AG04449 (cell line): ENCODE measurements around the gene NOX3.

Experiments
- CTCF ChIA-PET: fragments of 350-600 bp; formaldehyde crosslinking; extraction: SDS; loops from one replicate; lab custom pipeline; 2021; ENCODE audit warnings: antibody characterized with exemption; lab: Yijun Ruan, JAX
- POLR2A ChIA-PET: fragments of 400-600, 350-600 bp; formaldehyde crosslinking; extraction: SDS; loops from one replicate; lab custom pipeline; 2020; ENCODE audit warnings: antibody characterized with exemption, inconsistent platforms; lab: Yijun Ruan, JAX
- DNase-seq: peaks from one replicate; pipeline ENCODE4 v3.0.0-alpha.2; 2010; ENCODE audit warnings: low read depth, low spot score
- H3K4me3 ChIP-seq: 2 replicates; pipeline ENCODE4 v1.5.1; 2011; ENCODE audit warnings: low read depth, mild to moderate bottlenecking, control low read depth, low read length
- TF ChIP-seq, protein P1 (sequence below): IDR thresholded peaks from one replicate; pipeline ENCODE4 v1.5.1; 2011; ENCODE audit warnings: mild to moderate bottlenecking, moderate library complexity, low read length, control low read depth, inconsistent platforms; ENCODE audit not compliant: insufficient read depth; ENCODE audit errors: missing control alignments

NOX3 gene

GRCh38 chr6:155352130-155352420 lies 103.6 kb downstream of the NOX3 start:
- no peak for DNase-seq
- CTCF ChIA-PET, result interaction anchor here (0.7 to 2.0 kb wide), 3 partner anchors 9 to 17 kb away, joined by 3 to 5 read pairs (median 3); no protein-coding TSS in a partner anchor
- H3K4me3 ChIP-seq, result no peak overlapping the region
- POLR2A ChIA-PET, result no interaction called here
- TF ChIP-seq, protein P1, sequence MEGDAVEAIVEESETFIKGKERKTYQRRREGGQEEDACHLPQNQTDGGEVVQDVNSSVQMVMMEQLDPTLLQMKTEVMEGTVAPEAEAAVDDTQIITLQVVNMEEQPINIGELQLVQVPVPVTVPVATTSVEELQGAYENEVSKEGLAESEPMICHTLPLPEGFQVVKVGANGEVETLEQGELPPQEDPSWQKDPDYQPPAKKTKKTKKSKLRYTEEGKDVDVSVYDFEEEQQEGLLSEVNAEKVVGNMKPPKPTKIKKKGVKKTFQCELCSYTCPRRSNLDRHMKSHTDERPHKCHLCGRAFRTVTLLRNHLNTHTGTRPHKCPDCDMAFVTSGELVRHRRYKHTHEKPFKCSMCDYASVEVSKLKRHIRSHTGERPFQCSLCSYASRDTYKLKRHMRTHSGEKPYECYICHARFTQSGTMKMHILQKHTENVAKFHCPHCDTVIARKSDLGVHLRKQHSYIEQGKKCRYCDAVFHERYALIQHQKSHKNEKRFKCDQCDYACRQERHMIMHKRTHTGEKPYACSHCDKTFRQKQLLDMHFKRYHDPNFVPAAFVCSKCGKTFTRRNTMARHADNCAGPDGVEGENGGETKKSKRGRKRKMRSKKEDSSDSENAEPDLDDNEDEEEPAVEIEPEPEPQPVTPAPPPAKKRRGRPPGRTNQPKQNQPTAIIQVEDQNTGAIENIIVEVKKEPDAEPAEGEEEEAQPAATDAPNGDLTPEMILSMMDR, result no peak

DNA sequence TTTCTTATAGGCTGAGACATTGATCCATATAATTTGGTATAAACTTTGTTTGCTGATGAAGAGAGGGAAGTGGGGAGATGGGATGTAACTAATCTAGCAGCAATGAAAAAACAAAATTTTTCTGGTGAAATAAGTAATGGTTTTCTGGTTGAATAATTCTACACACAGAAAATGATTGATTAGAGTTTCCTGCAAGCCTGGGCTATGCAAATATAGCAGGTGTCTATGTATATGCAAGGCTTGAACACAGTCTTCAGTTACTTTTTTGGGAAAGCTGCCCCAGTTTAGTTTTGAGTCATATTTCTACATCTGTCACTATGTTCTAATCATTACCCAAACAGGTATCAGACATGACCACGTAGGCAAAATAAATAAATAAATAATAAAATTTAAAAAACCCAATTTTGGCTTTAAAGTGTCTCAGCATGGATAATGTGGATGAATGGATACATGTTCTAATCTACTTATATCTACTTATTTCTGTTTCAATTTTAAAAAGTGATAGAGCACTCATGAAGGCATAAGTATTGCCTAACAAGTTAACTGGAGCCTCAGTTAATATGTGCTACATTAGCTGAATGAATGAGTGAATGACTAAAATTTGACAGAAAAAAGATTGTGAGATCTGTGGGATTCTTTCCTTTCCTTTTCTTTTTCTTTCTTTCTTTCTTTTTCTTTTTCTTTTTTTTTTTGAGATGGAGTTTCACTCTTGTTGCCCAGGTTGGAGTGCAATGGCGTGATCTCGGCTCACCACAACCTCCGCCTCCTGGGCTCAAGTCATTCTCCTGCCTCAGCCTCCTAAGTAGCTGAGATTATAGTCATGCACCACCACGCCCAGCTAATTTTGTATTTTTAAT lies 104.1 kb downstream of the NOX3 start:
- ChIA-PET CTCF (interaction anchor here (1.2 to 2.0 kb wide), 2 partner anchors 8 to 13 kb away, joined by 3 to 5 read pairs; no protein-coding TSS in a partner anchor), POLR2A (no interaction called here)
- TF ChIP-seq, protein P1, result no peak
- DNase-seq, result no peak
- no peak overlapping the region for H3K4me3 ChIP-seq

GRCh38 chr6:155349956-155350355 lies 105.7 kb downstream of the NOX3 start:
- H3K4me3 ChIP-seq, result no peak overlapping the region
- POLR2A ChIA-PET, result interaction anchor here (0.6 kb wide), 1 partner anchor 16 kb away, joined by 3 read pairs; no protein-coding TSS in a partner anchor
- no peak for DNase-seq
- CTCF ChIA-PET, result interaction anchor here (1.7 kb wide), 2 partner anchors 9 to 145 kb away, joined by 3 to 7 read pairs; no protein-coding TSS in a partner anchor
- TF ChIP-seq, protein P1, result no peak

DNA sequence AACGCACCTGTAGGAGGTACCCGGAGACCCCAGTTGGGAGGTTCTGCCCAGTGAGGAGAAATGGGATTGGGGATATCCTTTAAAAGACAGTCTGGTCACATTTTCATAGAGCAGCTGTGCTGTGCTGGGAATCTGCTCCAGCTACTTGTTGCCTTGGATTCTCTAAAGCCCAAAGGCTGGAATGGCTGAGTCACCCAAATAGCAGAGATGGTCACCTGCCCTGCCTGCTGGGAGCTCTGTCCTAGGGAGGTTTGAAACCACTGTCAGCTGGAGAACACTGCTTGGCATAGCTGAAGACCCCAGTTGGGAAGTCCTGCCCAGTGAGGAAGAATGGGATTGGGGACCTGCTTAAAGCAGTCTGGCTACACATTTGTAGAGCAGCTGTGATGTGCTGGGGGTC lies 106.5 kb downstream of the NOX3 start:
- ChIA-PET CTCF (interaction anchor here (1.7 kb wide), 2 partner anchors 8 to 146 kb away, joined by 3 to 7 read pairs; no protein-coding TSS in a partner anchor), POLR2A (interaction anchor here (0.6 kb wide), 1 partner anchor 15 kb away, joined by 3 read pairs; no protein-coding TSS in a partner anchor)
- H3K4me3 ChIP-seq, result no peak overlapping the region
- no peak for DNase-seq
- TF ChIP-seq, protein P1, result no peak

DNA sequence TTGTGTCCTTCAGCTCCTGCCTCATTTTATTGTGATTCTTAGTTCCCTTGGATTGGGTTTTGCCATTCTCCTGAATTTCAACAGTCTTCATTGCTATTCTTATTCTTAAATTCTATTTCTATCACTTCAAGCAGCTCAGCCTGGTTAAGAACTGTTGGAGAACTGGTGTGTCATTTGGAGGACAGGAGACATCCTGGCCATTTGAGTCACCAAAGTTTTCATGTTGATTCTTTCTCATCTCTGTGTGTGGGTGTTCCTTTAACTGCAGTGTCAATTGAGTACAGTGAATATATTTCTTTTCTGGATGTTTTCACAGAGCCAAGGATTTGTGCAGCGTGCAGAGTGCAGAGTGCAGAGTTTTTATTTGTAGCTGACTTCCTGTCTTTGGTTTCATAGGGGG lies 107.8 kb downstream of the NOX3 start:
- TF ChIP-seq, protein P1, result no peak
- ChIA-PET CTCF (no interaction called here), POLR2A (no interaction called here)
- no peak for DNase-seq
- H3K4me3 ChIP-seq, result no peak overlapping the region

GRCh38 chr6:155346957-155347356 lies 108.7 kb downstream of the NOX3 start:
- no peak overlapping the region for H3K4me3 ChIP-seq
- DNase-seq, result no peak
- POLR2A ChIA-PET, result no interaction called here
- TF ChIP-seq, protein P1, result no peak
- CTCF ChIA-PET, result interaction anchor here (0.8 kb wide), 2 partner anchors 9 to 148 kb away, joined by 3 to 4 read pairs; no protein-coding TSS in a partner anchor
